ENCODE results near the gene MAJIN.

Gene MAJIN

DNA sequence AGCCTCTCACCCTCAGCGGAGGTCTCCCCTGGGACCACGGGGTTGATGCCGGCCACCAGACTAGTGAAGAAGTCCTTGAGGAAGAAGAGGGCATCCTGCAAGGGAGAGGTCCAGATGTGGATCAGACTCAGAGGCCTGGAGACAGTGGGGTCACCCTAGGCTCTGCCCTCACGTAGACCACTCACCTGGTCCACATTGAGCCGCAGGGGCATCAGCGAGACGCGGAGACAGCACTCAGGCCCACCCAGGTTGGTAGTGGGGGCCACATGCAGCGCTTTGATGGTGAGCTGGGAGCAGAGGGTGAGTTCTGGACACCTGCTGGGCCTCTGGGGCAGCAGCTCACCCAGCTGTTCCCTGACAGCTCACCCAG is 73.8 kb downstream of the MAJIN start:
- H3K36me3 ChIP-seq (ENCODE audit: control insufficient read depth in 1 of 2, insufficient read depth in 2 of 2, low read length in 2 of 2), result peaks cover 16 to 83% of the 10 kb centered on the region in 2 donors
- H3K27me3 ChIP-seq (ENCODE audit: low read depth, low read length), result no peaks in the 10 kb centered on the region
- H3K4me3 ChIP-seq (ENCODE audit: low read depth in 1 of 2, low read length in 2 of 2), result no peak overlapping the region
- no peaks in the 10 kb centered on the region for H3K4me1 ChIP-seq (ENCODE audit: control insufficient read depth in 1 of 2, insufficient read depth in 2 of 2, low read length in 2 of 2)
- no peaks in the 10 kb centered on the region for H3K9me3 ChIP-seq (ENCODE audit: control insufficient read depth in 1 of 2, low read length in 2 of 2)
- no peak overlapping the region for H3K27ac ChIP-seq (ENCODE audit: low read length)

DNA sequence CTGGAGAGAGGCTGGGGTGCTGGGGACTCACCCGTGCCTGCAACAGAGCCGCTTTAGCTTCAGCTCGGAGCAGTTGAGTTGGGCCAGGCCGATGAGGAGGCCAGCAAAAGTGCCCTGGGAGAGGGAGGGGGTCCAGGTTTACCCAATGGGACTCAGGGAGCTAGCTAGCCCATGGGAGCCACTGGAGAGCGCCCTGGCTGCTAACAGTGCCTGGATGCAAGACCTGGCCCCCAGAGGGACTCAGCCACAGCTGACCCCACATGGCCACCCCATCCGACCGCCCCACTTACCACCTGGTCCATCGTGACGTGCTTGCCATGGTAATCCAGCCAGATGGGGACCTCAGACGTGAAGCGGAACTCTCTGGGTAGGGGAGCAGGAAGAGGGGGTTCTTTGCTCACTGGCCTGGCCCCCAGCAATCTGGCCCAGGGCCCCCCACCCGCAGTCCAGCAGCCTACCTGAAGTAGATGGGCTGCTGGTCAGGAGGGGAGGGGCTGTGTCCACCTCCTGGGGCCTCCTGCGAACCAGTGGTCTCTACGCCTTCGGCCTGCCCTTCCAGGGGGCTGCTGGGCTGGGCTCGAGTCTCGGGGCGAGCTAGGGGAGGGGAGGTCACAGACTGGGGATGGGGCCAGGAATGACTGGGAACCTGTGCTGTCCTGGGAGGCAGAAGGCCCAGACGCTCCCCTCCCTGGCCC is 74.4 kb downstream of the MAJIN start:
- no peaks in the 10 kb centered on the region for H3K4me1 ChIP-seq (ENCODE audit: control insufficient read depth in 1 of 2, insufficient read depth in 2 of 2, low read length in 2 of 2)
- H3K36me3 ChIP-seq (ENCODE audit: control insufficient read depth in 1 of 2, insufficient read depth in 2 of 2, low read length in 2 of 2), result peaks cover 13 to 79% of the 10 kb centered on the region in 2 donors
- no peaks in the 10 kb centered on the region for H3K9me3 ChIP-seq (ENCODE audit: control insufficient read depth in 1 of 2, low read length in 2 of 2)
- no peak overlapping the region for H3K27ac ChIP-seq (ENCODE audit: low read length)
- no peak overlapping the region for H3K4me3 ChIP-seq (ENCODE audit: low read depth in 1 of 2, low read length in 2 of 2)
- no peaks in the 10 kb centered on the region for H3K27me3 ChIP-seq (ENCODE audit: low read depth, low read length)

DNA sequence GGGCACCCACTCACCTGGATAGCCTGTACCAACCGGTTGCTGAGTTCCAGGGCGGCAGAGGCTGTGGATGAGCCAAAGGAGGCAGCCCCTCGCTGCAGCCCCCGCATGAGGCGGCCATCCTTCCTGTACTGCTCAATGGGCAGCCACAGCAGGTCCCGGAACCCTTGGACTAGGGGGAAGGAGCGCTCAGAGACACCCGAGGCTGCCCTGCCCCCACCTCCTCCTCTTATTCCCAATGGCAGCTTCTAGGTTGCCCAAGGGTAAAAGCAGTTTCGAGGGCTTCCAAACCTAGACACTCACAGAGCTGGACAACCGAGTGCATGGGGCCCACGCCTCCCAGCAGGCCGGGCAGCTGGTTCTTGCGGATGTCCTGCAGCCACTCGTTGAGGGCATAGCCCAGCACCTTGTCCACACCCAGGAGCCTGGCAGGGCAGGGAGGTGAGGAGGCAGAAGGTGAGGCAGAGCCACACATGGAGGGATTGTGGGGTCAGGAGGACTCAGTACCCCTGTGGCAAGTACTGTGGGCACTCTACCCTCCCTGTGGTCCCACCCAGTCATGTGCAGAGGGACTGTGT is 75.4 kb downstream of the MAJIN start:
- no peak overlapping the region for H3K27ac ChIP-seq (ENCODE audit: low read length)
- H3K4me1 ChIP-seq (ENCODE audit: control insufficient read depth in 1 of 2, insufficient read depth in 2 of 2, low read length in 2 of 2), result no peaks in the 10 kb centered on the region
- H3K27me3 ChIP-seq (ENCODE audit: low read depth, low read length), result no peaks in the 10 kb centered on the region
- H3K9me3 ChIP-seq (ENCODE audit: control insufficient read depth in 1 of 2, low read length in 2 of 2), result no peaks in the 10 kb centered on the region
- peaks cover 8 to 69% of the 10 kb centered on the region in 2 donors for H3K36me3 ChIP-seq (ENCODE audit: control insufficient read depth in 1 of 2, insufficient read depth in 2 of 2, low read length in 2 of 2)
- no peak overlapping the region for H3K4me3 ChIP-seq (ENCODE audit: low read depth in 1 of 2, low read length in 2 of 2)

DNA sequence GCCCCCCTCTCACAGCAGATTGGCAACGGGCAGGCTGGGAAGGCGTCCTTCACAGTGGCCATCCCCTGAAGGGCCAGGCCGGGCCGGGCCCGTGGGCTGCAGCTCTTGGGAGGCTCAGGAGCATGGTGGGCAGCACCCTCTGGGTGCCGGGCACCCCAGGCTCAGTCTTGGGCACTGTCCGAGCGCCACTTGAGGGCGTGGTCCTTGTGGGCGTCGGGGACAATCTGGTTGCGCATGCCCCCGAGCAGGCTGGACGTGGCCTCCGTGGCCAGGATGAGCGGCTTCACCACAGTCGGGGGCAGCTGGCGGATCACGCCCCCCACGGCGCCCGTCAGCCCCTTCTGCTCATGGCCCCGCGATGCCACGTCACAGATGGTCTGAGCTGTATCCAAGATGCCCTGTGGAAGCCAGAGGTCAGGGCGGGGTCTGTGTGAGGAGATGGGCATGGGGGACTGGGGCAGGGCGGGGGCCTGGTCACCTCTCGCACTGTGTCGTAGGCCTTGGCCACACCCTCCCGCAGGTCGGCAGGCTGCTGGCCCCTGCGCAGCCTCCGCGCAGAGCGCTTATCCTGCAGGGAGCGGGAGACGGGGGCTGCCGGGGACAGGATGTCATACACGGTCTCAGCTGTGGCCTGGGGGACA is 77.0 kb downstream of the MAJIN start:
- H3K36me3 ChIP-seq (ENCODE audit: control insufficient read depth in 1 of 2, insufficient read depth in 2 of 2, low read length in 2 of 2), result peaks cover 5 to 54% of the 10 kb centered on the region in 2 donors
- H3K4me3 ChIP-seq (ENCODE audit: low read depth in 1 of 2, low read length in 2 of 2), result no peak overlapping the region
- H3K27ac ChIP-seq (ENCODE audit: low read length), result no peak overlapping the region
- H3K27me3 ChIP-seq (ENCODE audit: low read depth, low read length), result no peaks in the 10 kb centered on the region
- H3K4me1 ChIP-seq (ENCODE audit: control insufficient read depth in 1 of 2, insufficient read depth in 2 of 2, low read length in 2 of 2), result no peaks in the 10 kb centered on the region
- H3K9me3 ChIP-seq (ENCODE audit: control insufficient read depth in 1 of 2, low read length in 2 of 2), result no peaks in the 10 kb centered on the region

DNA sequence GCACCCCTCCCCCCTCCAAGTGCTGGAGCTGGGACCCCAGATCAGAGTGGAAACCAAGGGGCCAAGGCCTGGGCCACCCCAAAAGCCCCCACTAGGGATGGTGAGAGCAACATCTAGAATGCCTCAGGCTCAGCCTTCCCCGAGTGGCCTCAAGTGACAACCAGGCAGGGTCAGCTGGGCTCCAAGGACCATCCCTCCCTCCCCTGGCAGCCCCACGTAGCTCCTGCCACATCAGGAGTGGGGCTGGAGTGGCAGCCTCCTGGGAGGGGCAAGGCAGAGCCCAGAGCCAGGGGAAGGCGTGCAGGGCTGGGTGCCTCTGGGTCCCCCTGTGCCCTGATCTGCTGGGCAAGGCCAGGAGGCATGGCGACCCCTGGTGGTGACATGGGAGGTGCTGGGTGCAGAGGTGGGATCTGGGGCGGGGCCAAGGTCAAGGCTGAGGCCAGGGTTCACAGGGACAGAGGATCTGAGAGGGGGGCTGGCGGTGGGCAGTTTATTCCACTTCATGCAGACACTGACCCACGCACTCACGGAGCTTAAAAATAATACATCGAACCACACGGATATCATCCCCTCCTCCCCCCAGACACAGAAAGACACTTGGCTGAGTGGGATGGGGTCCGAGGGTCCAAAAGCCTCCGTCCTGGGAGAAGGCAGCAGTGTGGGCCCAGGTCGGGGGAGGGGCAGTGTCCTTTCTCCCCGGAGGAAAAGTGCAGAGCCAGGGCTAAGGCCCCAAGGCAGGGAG is 77.7 kb downstream of the MAJIN start:
- no peaks in the 10 kb centered on the region for H3K9me3 ChIP-seq (ENCODE audit: control insufficient read depth in 1 of 2, low read length in 2 of 2)
- H3K27me3 ChIP-seq (ENCODE audit: low read depth, low read length), result no peaks in the 10 kb centered on the region
- no peaks in the 10 kb centered on the region for H3K4me1 ChIP-seq (ENCODE audit: control insufficient read depth in 1 of 2, insufficient read depth in 2 of 2, low read length in 2 of 2)
- peak overlapping the region; percentile 69 for H3K27ac ChIP-seq (ENCODE audit: low read length)
- peaks cover 5 to 47% of the 10 kb centered on the region in 2 donors for H3K36me3 ChIP-seq (ENCODE audit: control insufficient read depth in 1 of 2, insufficient read depth in 2 of 2, low read length in 2 of 2)
- no peak overlapping the region for H3K4me3 ChIP-seq (ENCODE audit: low read depth in 1 of 2, low read length in 2 of 2)

DNA sequence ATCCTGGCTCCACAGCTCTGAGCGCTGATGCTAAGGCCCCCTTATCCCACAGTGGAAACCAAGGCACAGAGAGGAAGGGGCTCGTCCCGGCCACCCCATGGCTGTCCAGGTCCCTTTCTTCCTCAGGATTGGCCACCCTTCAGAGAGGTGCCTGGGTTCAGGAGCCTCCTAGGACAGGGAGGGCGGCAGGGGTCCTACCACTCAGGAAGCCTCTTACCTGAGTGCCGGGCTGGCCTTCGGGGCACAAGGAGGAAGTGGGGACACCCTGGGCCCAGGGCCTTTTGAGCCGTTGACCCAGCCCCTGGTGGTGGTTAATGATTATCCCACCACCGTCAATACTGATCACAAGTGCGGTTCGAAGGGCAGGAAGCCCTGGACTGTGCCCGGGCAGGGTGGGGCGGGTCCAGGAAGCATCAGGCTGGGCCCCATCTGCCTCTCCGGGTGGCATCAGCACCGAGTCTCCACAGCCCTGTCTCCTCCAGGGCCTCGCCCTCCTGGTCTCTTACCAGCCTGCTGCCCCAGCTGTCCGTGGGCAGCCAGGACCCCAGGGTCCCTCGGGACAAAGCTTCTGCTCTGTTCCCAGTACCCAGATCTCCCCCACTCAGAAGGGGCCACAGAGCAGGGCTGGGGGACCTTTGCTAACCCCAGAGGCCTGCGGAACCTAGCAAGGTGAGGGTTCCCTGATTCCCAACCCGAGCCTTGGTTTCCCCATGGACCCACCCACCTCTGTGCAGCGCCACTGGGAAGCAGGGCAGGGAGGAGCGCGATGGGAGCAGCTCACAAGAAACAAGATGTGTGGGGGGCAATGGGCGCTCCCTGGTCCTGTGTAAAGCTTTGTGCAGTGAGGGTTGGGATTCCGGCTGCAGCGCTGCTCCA is 78.5 kb downstream of the MAJIN start:
- peaks cover 0 to under 1% of the 10 kb centered on the region in 2 donors for H3K4me1 ChIP-seq (ENCODE audit: control insufficient read depth in 1 of 2, insufficient read depth in 2 of 2, low read length in 2 of 2)
- H3K27me3 ChIP-seq (ENCODE audit: low read depth, low read length), result no peaks in the 10 kb centered on the region
- peak overlapping the region in 1 of 2 donors; percentile 59 for H3K4me3 ChIP-seq (ENCODE audit: low read depth in 1 of 2, low read length in 2 of 2)
- no peaks in the 10 kb centered on the region for H3K9me3 ChIP-seq (ENCODE audit: control insufficient read depth in 1 of 2, low read length in 2 of 2)
- H3K27ac ChIP-seq (ENCODE audit: low read length), result peak overlapping the region; percentile 83
- H3K36me3 ChIP-seq (ENCODE audit: control insufficient read depth in 1 of 2, insufficient read depth in 2 of 2, low read length in 2 of 2), result peaks cover 4 to 39% of the 10 kb centered on the region in 2 donors

DNA sequence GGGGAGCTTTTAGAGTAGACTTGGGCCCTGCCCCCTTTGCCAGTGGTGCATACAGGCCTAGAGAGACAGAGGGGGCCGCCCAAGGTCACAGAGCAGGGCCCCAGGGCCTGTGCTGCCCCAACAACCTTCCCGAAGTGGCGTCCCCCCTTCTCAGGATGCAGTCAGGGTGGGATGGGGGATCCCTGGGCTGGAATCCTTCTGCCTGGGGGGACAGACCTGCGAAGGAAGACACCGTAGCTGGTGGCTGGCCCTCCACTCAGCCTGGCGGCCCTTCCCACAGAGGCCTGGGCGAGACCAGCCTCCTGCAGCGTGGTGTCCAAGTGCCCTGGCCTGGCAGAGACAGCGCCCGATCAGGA is 79.1 kb downstream of the MAJIN start:
- Histone ChIP-seq H3K4me3 (ENCODE audit: low read depth in 1 of 2, low read length in 2 of 2) (peak overlapping the region in 1 of 2 donors; percentile 59), H3K27me3 (ENCODE audit: low read depth, low read length) (no peaks in the 10 kb centered on the region), H3K27ac (ENCODE audit: low read length) (peak overlapping the region; percentile 83), H3K9me3 (ENCODE audit: control insufficient read depth in 1 of 2, low read length in 2 of 2) (no peaks in the 10 kb centered on the region), H3K4me1 (ENCODE audit: control insufficient read depth in 1 of 2, insufficient read depth in 2 of 2, low read length in 2 of 2) (peaks cover 0 to 7% of the 10 kb centered on the region in 2 donors), H3K36me3 (ENCODE audit: control insufficient read depth in 1 of 2, insufficient read depth in 2 of 2, low read length in 2 of 2) (peaks cover 0 to 33% of the 10 kb centered on the region in 2 donors)

DNA sequence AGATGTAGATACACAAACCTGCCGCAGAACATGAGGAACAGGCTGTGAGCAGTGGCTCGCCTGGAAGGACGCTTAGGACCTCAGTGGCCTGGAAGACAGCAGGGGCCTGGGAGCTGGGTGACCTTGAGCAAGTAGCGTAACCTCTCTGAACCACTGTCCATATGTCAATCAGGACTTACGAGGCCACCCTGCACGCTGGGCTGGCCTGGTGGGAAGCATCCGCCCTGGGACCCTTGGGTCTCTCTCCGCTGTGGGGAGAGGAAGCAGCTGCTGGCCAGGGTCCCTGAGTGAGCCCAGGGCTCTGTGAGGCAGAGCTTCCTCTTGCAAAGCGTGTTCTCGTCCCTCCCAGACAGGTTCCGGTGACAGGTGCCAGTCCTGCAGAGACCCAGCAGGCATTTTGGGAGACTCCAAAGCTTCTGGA is 79.5 kb downstream of the MAJIN start:
- Histone ChIP-seq H3K36me3 (ENCODE audit: control insufficient read depth in 1 of 2, insufficient read depth in 2 of 2, low read length in 2 of 2) (peaks cover 0 to 29% of the 10 kb centered on the region in 2 donors), H3K9me3 (ENCODE audit: control insufficient read depth in 1 of 2, low read length in 2 of 2) (no peaks in the 10 kb centered on the region), H3K27ac (ENCODE audit: low read length) (peak overlapping the region; percentile 83), H3K4me1 (ENCODE audit: control insufficient read depth in 1 of 2, insufficient read depth in 2 of 2, low read length in 2 of 2) (peaks cover 0 to 11% of the 10 kb centered on the region in 2 donors), H3K4me3 (ENCODE audit: low read depth in 1 of 2, low read length in 2 of 2) (peak overlapping the region in 1 of 2 donors; percentile 59), H3K27me3 (ENCODE audit: low read depth, low read length) (no peaks in the 10 kb centered on the region)

DNA sequence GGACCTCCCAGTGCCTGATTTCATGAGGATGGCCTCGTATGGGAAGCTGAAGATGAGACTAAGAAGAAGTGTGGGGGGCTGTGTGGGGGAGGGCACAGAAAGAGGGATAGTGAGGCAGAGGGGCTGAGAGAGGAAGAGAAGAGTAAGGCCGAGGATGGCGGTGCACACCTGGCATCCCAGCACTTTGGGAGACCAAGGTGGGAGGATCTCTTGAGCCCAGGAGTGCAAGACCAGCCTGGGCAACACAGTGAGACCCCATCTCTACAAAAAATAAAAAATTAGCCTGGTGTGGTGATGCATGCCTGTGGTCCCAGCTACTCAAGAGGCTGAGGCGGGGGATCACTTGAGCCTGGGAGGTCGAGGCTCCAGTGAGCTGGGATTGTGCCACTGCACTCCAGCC is 80.0 kb downstream of the MAJIN start:
- Histone ChIP-seq H3K27me3 (ENCODE audit: low read depth, low read length) (no peaks in the 10 kb centered on the region), H3K9me3 (ENCODE audit: control insufficient read depth in 1 of 2, low read length in 2 of 2) (no peaks in the 10 kb centered on the region), H3K27ac (ENCODE audit: low read length) (peak overlapping the region; percentile 83), H3K36me3 (ENCODE audit: control insufficient read depth in 1 of 2, insufficient read depth in 2 of 2, low read length in 2 of 2) (peaks cover 0 to 24% of the 10 kb centered on the region in 2 donors), H3K4me3 (ENCODE audit: low read depth in 1 of 2, low read length in 2 of 2) (peak overlapping the region in 1 of 2 donors; percentile 59), H3K4me1 (ENCODE audit: control insufficient read depth in 1 of 2, insufficient read depth in 2 of 2, low read length in 2 of 2) (peaks cover 0 to 11% of the 10 kb centered on the region in 2 donors)

DNA sequence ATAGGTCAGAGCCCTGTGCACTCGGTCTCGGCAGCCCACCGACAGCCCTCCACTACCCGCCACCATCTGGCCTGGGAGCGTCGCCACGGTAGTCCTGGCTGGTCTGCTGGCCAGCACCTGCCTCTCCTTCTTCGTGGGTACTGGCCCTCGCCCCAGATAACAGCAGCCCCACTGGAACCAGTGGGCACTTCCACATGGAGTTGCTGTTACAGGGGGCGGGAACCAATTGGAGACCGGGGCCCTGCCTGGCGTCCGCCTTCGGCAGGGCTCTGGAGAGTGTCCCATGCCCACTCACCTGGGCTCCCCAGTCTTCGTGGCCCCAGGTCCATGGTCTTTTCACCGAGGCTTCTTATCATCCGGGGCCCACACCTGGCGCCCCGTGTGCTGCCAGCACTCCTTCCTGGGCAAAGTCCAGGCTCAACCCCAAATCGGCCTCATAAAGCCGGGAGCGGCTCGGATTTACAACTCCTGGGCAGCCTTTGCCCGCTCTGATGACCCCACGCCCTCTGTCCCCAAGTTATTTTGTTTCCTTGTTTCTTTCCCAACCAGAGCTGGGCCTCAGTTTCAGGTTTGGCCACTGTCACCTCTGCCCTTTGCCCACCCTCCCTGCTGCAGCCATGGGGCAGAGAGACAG is 80.6 kb downstream of the MAJIN start:
- Histone ChIP-seq H3K27me3 (ENCODE audit: low read depth, low read length) (no peaks in the 10 kb centered on the region), H3K36me3 (ENCODE audit: control insufficient read depth in 1 of 2, insufficient read depth in 2 of 2, low read length in 2 of 2) (peaks cover 0 to 18% of the 10 kb centered on the region in 2 donors), H3K4me3 (ENCODE audit: low read depth in 1 of 2, low read length in 2 of 2) (peak overlapping the region in 1 of 2 donors; percentile 59), H3K27ac (ENCODE audit: low read length) (peak overlapping the region; percentile 83), H3K4me1 (ENCODE audit: control insufficient read depth in 1 of 2, insufficient read depth in 2 of 2, low read length in 2 of 2) (peaks cover 0 to 11% of the 10 kb centered on the region in 2 donors), H3K9me3 (ENCODE audit: control insufficient read depth in 1 of 2, low read length in 2 of 2) (no peaks in the 10 kb centered on the region)
